ENCODE measurements around the gene CTU2.

DNA sequence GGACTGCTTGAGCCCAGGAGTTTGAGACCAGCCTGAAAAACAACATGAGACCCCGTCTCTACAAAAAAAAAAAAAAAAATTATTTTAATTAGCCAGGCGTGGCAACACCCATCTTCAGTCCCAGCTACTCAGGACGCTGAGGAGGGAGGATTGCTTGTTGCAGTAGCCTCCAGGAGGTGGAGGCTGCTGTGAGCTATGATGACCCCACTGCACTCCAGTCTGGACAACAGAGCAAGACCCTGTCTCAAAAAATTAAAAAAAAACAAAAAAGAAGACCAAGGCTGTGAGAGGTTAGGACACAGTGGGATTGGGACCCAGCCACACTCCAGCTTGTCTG, 18.7 kb upstream of the CTU2 start:
- TF ChIP-seq, protein P1, sequence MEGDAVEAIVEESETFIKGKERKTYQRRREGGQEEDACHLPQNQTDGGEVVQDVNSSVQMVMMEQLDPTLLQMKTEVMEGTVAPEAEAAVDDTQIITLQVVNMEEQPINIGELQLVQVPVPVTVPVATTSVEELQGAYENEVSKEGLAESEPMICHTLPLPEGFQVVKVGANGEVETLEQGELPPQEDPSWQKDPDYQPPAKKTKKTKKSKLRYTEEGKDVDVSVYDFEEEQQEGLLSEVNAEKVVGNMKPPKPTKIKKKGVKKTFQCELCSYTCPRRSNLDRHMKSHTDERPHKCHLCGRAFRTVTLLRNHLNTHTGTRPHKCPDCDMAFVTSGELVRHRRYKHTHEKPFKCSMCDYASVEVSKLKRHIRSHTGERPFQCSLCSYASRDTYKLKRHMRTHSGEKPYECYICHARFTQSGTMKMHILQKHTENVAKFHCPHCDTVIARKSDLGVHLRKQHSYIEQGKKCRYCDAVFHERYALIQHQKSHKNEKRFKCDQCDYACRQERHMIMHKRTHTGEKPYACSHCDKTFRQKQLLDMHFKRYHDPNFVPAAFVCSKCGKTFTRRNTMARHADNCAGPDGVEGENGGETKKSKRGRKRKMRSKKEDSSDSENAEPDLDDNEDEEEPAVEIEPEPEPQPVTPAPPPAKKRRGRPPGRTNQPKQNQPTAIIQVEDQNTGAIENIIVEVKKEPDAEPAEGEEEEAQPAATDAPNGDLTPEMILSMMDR (IDR thresholded peaks at IDR 0.05) = no peak
- TF ChIP-seq POLR2A (IDR thresholded peaks at IDR 0.05) = no peak
